Measurements from ENCODE around the gene KRTAP10-7. TPM values are rescaled to one million over a fixed set of nuclear protein-coding genes. Genes with fewer than 3 reads are reported as not detected.
A peak's percentile ranks its signal among the peaks of the same experiment; 100 is the strongest.
"Not testable (repeated sequence)": the region's sequence is repeated elsewhere in the genome, so short reads cannot be mapped to it uniquely, and the experiment has no call there.

Gene KRTAP10-7
- total RNA-seq: not detected
- long read RNA-seq: 0 reads

GRCh38 chr21:44600118-44600978, at the start of gene KRTAP10-7:
Gene KRTAP10-7 (plus strand): TSS chr21:44600597. CDS start chr21:44600622, 25 bp downstream.
- DNase-seq; intact Hi-C loops (cut with micrococcal nuclease): not testable (repeated sequence)
- peak; percentile 51 for ATAC-seq

- no peak for DNase-seq
- intact Hi-C loops (cut with micrococcal nuclease): loop anchor here (10.0 kb wide), 1 partner anchor 56 kb away; no protein-coding TSS in a partner anchor
These were observed 49.6 kb upstream of the KRTAP10-7 start for GRCh38 chr21:44550807-44551206.

GRCh38 chr21:44551340-44551961, 48.9 kb upstream of the KRTAP10-7 start, which contains the start of gene KRTAP10-2:
Gene KRTAP10-2 (minus strand): TSS chr21:44551505. CDS start chr21:44551458, 47 bp downstream.
- intact Hi-C loops (cut with micrococcal nuclease): loop anchor here (10.0 kb wide), 1 partner anchor 57 kb away; no protein-coding TSS in a partner anchor
- DNase-seq: no peak
- no peak for ATAC-seq

More at GRCh38 chr21:44550807-44551206, 49.6 kb upstream of the KRTAP10-7 start:
- ATAC-seq: no peak

GRCh38 chr21:44552136-44552535, 48.3 kb upstream of the KRTAP10-7 start:
- ATAC-seq (no peak), DNase-seq (no peak)
- intact Hi-C loops (cut with micrococcal nuclease): loop anchor here (10.0 kb wide), 1 partner anchor 57 kb away; no protein-coding TSS in a partner anchor

- DNase-seq (no peak), ATAC-seq (no peak)
- intact Hi-C loops (cut with micrococcal nuclease): loop anchor here (10.0 kb wide), 1 partner anchor 58 kb away; no protein-coding TSS in a partner anchor
These were observed 47.7 kb upstream of the KRTAP10-7 start for GRCh38 chr21:44552681-44553080.

- intact Hi-C loops (cut with micrococcal nuclease): loop anchor here (10.0 kb wide), 1 partner anchor 61 kb away; no protein-coding TSS in a partner anchor
- no peak for DNase-seq
- ATAC-seq: no peak
These were observed 45.1 kb upstream of the KRTAP10-7 start for GRCh38 chr21:44555200-44555875.

- ATAC-seq: no peak
These were observed 43.5 kb upstream of the KRTAP10-7 start for GRCh38 chr21:44556879-44557278.

GRCh38 chr21:44557491-44558328, 42.7 kb upstream of the KRTAP10-7 start:
- no peak for ATAC-seq
- intact Hi-C loops (cut with micrococcal nuclease): loop anchor here (10.0 kb wide), 1 partner anchor 63 kb away; no protein-coding TSS in a partner anchor
- no peak for DNase-seq

More at GRCh38 chr21:44556879-44557278, 43.5 kb upstream of the KRTAP10-7 start:
- intact Hi-C loops (cut with micrococcal nuclease): loop anchor here (10.0 kb wide), 1 partner anchor 62 kb away; no protein-coding TSS in a partner anchor
- DNase-seq: no peak

- not testable (repeated sequence) for ATAC-seq
These were observed 42.1 kb upstream of the KRTAP10-7 start for GRCh38 chr21:44558329-44558675.

GRCh38 chr21:44558695-44559094, 41.7 kb upstream of the KRTAP10-7 start, which contains the start of gene KRTAP10-3:
Gene KRTAP10-3 (minus strand): TSS chr21:44558795. CDS start chr21:44558715, 80 bp downstream.
- DNase-seq (no peak), ATAC-seq (no peak)
- intact Hi-C loops (cut with micrococcal nuclease): loop anchor here (10.0 kb wide), 1 partner anchor 64 kb away; no protein-coding TSS in a partner anchor

More at GRCh38 chr21:44558329-44558675, 42.1 kb upstream of the KRTAP10-7 start:
- DNase-seq: not testable (repeated sequence)
- intact Hi-C loops (cut with micrococcal nuclease): loop anchor here (10.0 kb wide), 1 partner anchor 64 kb away; no protein-coding TSS in a partner anchor

GRCh38 chr21:44564099-44564498, 36.3 kb upstream of the KRTAP10-7 start:
- ATAC-seq (no peak), DNase-seq (no peak)
- intact Hi-C loops (cut with micrococcal nuclease): no loop called here

GRCh38 chr21:44564886-44565598, 35.4 kb upstream of the KRTAP10-7 start:
- DNase-seq (no peak), ATAC-seq (no peak)
- intact Hi-C loops (cut with micrococcal nuclease): no loop called here

- DNase-seq (no peak), ATAC-seq (no peak)
- intact Hi-C loops (cut with micrococcal nuclease): no loop called here
These were observed 34.0 kb upstream of the KRTAP10-7 start for GRCh38 chr21:44566403-44566802.

GRCh38 chr21:44567481-44568171, 32.8 kb upstream of the KRTAP10-7 start:
- intact Hi-C loops (cut with micrococcal nuclease): no loop called here
- no peak for DNase-seq
- no peak for ATAC-seq

GRCh38 chr21:44568261-44568660, 32.1 kb upstream of the KRTAP10-7 start:
- DNase-seq: no peak
- ATAC-seq: no peak
- intact Hi-C loops (cut with micrococcal nuclease): no loop called here

GRCh38 chr21:44568667-44569556, 31.5 kb upstream of the KRTAP10-7 start:
- intact Hi-C loops (cut with micrococcal nuclease): no loop called here
- ATAC-seq (no peak), DNase-seq (no peak)

Measured in left ventricle myocardium superior (tissue), 1 donor.